ENCODE data around the gene HAVCR1.
"Not testable (repeated sequence)": the region's sequence is repeated elsewhere in the genome, so short reads cannot be mapped to it uniquely, and the experiment has no call there.

The HAVCR1 gene

DNA sequence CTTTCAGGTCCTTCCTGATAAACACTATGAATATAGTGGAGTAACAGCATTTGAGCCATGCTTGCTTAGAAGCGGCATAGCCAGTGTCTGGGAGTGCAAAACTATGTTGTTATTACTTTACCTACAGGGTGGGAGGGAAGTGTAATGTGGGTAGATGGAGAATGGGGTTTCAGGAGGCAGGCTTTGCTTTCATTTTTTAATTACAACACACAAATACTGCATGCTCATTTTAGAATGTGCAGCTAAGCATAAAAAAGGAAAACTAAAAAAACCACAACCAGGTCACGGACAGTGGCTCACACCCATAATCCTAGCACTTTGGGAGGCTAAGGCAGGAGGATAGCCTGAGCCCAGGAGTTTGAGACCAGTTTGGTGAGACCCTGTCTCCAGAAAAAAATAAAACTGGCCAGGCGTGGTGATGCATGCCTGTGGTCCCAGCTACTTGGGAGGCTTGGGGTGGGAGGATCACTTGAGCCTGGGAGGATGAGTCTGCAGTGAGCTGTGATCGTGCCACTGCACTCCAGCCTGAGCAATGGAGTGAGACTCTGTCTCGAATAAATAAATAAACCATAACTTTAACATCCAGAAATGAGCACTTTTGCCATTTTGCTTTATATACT is 20.2 kb downstream of the HAVCR1 start:
- ATAC-seq (ENCODE audit: insufficient read depth, low read depth) = no peak
- Histone ChIP-seq H3K27ac (ENCODE audit: low read length) (no peak overlapping the region), H2AFZ (ENCODE audit: low read depth, low read length) (no peak overlapping the region), H3K79me2 (ENCODE audit: insufficient read depth, low read length) (no peaks in the 10 kb centered on the region), H4K20me1 (ENCODE audit: insufficient read depth, low read length) (no peaks in the 10 kb centered on the region), H3K4me2 (ENCODE audit: insufficient read depth, low read length) (no peak overlapping the region), H3K27me3 (ENCODE audit: insufficient read depth, low read length, poor library complexity) (peaks cover 4% of the 10 kb centered on the region), H3K9ac (ENCODE audit: low read depth, low read length) (no peak overlapping the region), H3K4me1 (ENCODE audit: insufficient read depth, low read length) (no peaks in the 10 kb centered on the region), H3K36me3 (ENCODE audit: insufficient read depth, low read length) (no peaks in the 10 kb centered on the region), H3K9me3 (ENCODE audit: insufficient read depth, low read length, severe bottlenecking) (no peaks in the 10 kb centered on the region), H3K4me3 (ENCODE audit: low read depth in 1 of 2, low read length in 2 of 2) (no peak overlapping the region)
- DNase-seq = no peak
- no peak for TF ChIP-seq EZH2 (IDR thresholded peaks at IDR 0.05; ENCODE audit: borderline replicate concordance, low read depth, low read length, severe bottlenecking)
- TF ChIP-seq, protein P1, sequence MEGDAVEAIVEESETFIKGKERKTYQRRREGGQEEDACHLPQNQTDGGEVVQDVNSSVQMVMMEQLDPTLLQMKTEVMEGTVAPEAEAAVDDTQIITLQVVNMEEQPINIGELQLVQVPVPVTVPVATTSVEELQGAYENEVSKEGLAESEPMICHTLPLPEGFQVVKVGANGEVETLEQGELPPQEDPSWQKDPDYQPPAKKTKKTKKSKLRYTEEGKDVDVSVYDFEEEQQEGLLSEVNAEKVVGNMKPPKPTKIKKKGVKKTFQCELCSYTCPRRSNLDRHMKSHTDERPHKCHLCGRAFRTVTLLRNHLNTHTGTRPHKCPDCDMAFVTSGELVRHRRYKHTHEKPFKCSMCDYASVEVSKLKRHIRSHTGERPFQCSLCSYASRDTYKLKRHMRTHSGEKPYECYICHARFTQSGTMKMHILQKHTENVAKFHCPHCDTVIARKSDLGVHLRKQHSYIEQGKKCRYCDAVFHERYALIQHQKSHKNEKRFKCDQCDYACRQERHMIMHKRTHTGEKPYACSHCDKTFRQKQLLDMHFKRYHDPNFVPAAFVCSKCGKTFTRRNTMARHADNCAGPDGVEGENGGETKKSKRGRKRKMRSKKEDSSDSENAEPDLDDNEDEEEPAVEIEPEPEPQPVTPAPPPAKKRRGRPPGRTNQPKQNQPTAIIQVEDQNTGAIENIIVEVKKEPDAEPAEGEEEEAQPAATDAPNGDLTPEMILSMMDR (IDR thresholded peaks at IDR 0.05; ENCODE audit: borderline replicate concordance, extremely low read depth, low read length, poor library complexity, severe bottlenecking) = no peak

DNA sequence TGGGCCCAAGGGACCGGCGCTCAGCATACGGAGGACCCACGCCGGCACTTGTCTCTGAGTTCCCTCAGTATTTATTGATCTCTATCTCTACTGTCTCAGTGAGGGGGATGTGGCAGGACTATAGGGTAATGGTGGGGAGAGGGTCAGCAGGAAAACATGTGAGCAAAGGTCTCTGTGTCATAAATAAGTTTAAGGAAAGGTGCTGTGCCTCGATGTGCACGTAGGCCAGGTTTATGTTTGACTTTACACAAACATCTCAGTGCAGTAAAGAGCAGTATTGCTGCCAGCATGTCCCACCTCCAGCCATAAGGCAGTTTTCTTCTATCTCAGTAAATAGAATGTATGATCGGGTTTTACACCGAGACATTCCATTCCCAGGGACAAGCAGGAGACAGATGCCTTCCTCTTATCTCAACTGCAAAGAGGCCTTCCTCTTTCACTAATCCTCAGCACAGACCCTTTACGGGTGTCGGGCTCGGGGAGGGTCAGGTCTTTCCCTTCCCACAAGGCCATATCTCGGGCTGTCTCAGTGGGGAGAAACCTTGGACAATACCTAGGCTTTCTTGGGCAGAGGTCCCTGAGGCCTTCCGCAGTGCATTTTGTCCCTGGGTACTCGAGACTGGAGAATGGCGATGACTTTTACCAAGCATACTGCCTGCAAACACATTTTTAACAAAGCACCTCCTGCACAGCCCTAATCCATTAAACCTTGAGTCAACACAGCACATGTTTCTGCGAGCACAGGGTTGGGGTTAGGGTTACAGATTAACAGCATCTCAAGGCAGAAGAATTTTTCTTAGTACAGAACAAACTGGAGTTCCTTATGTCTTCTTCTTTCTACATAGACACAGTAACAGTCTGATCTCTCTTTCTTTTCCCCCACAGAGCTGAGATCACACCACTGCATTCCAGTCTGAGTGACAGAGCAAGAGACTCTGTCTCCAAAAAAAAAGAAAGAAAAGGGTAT is 24.5 kb downstream of the HAVCR1 start:
- H3K79me2 ChIP-seq (ENCODE audit: insufficient read depth, low read length); H4K20me1 ChIP-seq (ENCODE audit: insufficient read depth, low read length); H3K9me3 ChIP-seq (ENCODE audit: insufficient read depth, low read length, severe bottlenecking); H3K9ac ChIP-seq (ENCODE audit: low read depth, low read length); H3K36me3 ChIP-seq (ENCODE audit: insufficient read depth, low read length); H3K27ac ChIP-seq (ENCODE audit: low read length); H3K4me2 ChIP-seq (ENCODE audit: insufficient read depth, low read length); H3K4me3 ChIP-seq (ENCODE audit: low read depth in 1 of 2, low read length in 2 of 2); DNase-seq; H3K27me3 ChIP-seq (ENCODE audit: insufficient read depth, low read length, poor library complexity); H2AFZ ChIP-seq (ENCODE audit: low read depth, low read length); H3K4me1 ChIP-seq (ENCODE audit: insufficient read depth, low read length); ATAC-seq (ENCODE audit: insufficient read depth, low read depth): not testable (repeated sequence)

DNA sequence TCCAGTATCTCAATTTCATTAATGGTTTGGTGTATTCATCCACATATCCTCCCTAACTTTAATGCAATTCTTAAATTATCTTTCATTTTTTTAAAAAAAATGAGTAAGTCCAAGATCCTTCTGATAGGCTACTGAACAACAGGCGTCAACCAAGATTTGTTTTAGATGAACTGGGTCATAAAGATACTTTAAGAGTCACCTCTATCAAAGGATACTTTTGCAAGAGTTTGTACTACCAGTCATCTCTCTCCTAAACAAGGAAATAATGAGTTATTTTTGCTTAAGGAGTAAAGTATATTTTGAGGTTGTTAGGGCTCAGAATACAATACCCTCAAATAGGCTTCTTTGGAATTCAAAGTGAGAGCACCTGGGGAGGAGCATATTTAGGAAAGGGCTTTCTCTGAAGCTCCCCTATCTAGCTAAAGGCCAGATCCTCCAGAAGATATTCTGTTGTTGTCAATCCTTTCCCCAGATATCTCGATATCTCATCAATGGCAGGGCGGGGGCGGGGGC is 25.8 kb downstream of the HAVCR1 start:
- Histone ChIP-seq H3K4me3 (ENCODE audit: low read depth in 1 of 2, low read length in 2 of 2) (no peak overlapping the region), H3K79me2 (ENCODE audit: insufficient read depth, low read length) (no peaks in the 10 kb centered on the region), H3K9ac (ENCODE audit: low read depth, low read length) (no peak overlapping the region), H4K20me1 (ENCODE audit: insufficient read depth, low read length) (no peaks in the 10 kb centered on the region), H3K4me2 (ENCODE audit: insufficient read depth, low read length) (no peak overlapping the region), H2AFZ (ENCODE audit: low read depth, low read length) (no peak overlapping the region), H3K27ac (ENCODE audit: low read length) (no peak overlapping the region), H3K27me3 (ENCODE audit: insufficient read depth, low read length, poor library complexity) (peaks cover 5% of the 10 kb centered on the region), H3K4me1 (ENCODE audit: insufficient read depth, low read length) (no peaks in the 10 kb centered on the region), H3K36me3 (ENCODE audit: insufficient read depth, low read length) (no peaks in the 10 kb centered on the region), H3K9me3 (ENCODE audit: insufficient read depth, low read length, severe bottlenecking) (no peaks in the 10 kb centered on the region)
- no peak for TF ChIP-seq EZH2 (IDR thresholded peaks at IDR 0.05; ENCODE audit: borderline replicate concordance, low read depth, low read length, severe bottlenecking)
- TF ChIP-seq, protein P1 (IDR thresholded peaks at IDR 0.05; ENCODE audit: borderline replicate concordance, extremely low read depth, low read length, poor library complexity, severe bottlenecking) = no peak
- no peak for DNase-seq
- ATAC-seq (ENCODE audit: insufficient read depth, low read depth) = no peak

DNA sequence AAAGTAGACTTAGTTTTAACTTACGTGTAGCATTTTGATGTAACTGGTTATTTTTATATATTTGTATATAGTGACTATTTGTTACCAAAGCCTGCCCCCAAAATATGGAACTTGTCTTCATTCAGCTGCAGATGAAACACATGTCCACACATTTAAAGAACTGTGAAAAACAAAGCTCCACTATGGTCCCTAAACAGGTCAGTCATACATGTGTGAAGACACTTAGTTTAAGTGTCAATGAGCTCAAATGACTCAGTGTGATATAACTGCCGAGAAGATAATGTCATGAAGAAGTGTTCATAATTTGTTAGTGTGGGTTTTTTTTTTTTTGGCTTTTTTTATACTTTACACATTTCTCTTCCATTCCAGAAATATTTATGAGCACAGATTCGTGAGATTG is 28.2 kb downstream of the HAVCR1 start:
- Histone ChIP-seq H3K9me3 (ENCODE audit: insufficient read depth, low read length, severe bottlenecking) (no peaks in the 10 kb centered on the region), H3K36me3 (ENCODE audit: insufficient read depth, low read length) (no peaks in the 10 kb centered on the region), H3K27me3 (ENCODE audit: insufficient read depth, low read length, poor library complexity) (peaks cover 5% of the 10 kb centered on the region), H3K27ac (ENCODE audit: low read length) (no peak overlapping the region), H3K4me1 (ENCODE audit: insufficient read depth, low read length) (no peaks in the 10 kb centered on the region), H3K9ac (ENCODE audit: low read depth, low read length) (no peak overlapping the region), H4K20me1 (ENCODE audit: insufficient read depth, low read length) (no peaks in the 10 kb centered on the region), H3K4me2 (ENCODE audit: insufficient read depth, low read length) (no peak overlapping the region), H3K79me2 (ENCODE audit: insufficient read depth, low read length) (no peaks in the 10 kb centered on the region), H3K4me3 (ENCODE audit: low read depth in 1 of 2, low read length in 2 of 2) (no peak overlapping the region), H2AFZ (ENCODE audit: low read depth, low read length) (no peak overlapping the region)
- TF ChIP-seq, protein P1 (IDR thresholded peaks at IDR 0.05; ENCODE audit: borderline replicate concordance, extremely low read depth, low read length, poor library complexity, severe bottlenecking) = no peak
- TF ChIP-seq EZH2 (IDR thresholded peaks at IDR 0.05; ENCODE audit: borderline replicate concordance, low read depth, low read length, severe bottlenecking) = no peak
- ATAC-seq (ENCODE audit: insufficient read depth, low read depth) = no peak
- DNase-seq = no peak

Measured in DND-41 (cell line).